Measurements from ENCODE around the gene ELP2. TPM values are rescaled to one million over a fixed set of nuclear protein-coding genes. Genes with fewer than 3 reads are reported as not detected.
"Not testable (repeated sequence)": the region's sequence is repeated elsewhere in the genome, so short reads cannot be mapped to it uniquely, and the experiment has no call there.

ELP2 gene
- total RNA-seq, 1 experiment from 2014 or later: 100 TPM

- H3K4me1 Mint-ChIP-seq (ENCODE audit: insufficient read depth, unreplicated experiment): peaks cover 11% of the 10 kb centered on the region
- no peak overlapping the region for H3K4me3 Mint-ChIP-seq (ENCODE audit: unreplicated experiment)
- H3K36me3 Mint-ChIP-seq (ENCODE audit: insufficient read depth, unreplicated experiment): no peaks in the 10 kb centered on the region
- intact Hi-C loops (cut with micrococcal nuclease): loop anchor here (5.0 kb wide), 1 partner anchor 54 kb away; no protein-coding TSS in a partner anchor
- no peak for DNase-seq (ENCODE audit: unreplicated experiment)
- peaks cover 12% of the 10 kb centered on the region for H3K9me3 Mint-ChIP-seq (ENCODE audit: unreplicated experiment)
- no peak overlapping the region for H3K27ac Mint-ChIP-seq (ENCODE audit: low read depth, unreplicated experiment)
- TF ChIP-seq, protein P1, sequence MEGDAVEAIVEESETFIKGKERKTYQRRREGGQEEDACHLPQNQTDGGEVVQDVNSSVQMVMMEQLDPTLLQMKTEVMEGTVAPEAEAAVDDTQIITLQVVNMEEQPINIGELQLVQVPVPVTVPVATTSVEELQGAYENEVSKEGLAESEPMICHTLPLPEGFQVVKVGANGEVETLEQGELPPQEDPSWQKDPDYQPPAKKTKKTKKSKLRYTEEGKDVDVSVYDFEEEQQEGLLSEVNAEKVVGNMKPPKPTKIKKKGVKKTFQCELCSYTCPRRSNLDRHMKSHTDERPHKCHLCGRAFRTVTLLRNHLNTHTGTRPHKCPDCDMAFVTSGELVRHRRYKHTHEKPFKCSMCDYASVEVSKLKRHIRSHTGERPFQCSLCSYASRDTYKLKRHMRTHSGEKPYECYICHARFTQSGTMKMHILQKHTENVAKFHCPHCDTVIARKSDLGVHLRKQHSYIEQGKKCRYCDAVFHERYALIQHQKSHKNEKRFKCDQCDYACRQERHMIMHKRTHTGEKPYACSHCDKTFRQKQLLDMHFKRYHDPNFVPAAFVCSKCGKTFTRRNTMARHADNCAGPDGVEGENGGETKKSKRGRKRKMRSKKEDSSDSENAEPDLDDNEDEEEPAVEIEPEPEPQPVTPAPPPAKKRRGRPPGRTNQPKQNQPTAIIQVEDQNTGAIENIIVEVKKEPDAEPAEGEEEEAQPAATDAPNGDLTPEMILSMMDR (IDR thresholded peaks at IDR 0.05; ENCODE audit: unreplicated experiment): no peak
- BruUV-seq (replicated peaks): no TSS peak
- H3K27me3 Mint-ChIP-seq (ENCODE audit: insufficient read depth, unreplicated experiment): no peaks in the 10 kb centered on the region
- ChIA-PET POLR2A (interaction anchor here (0.9 to 1.0 kb wide), 2 partner anchors 12 to 19 kb away, joined by 3 read pairs; no protein-coding TSS in a partner anchor), CTCF (interaction anchor here (0.6 to 2.8 kb wide), 4 partner anchors 9 to 217 kb away, joined by 3 to 11 read pairs (median 3); no protein-coding TSS in a partner anchor)
Observed at GRCh38 chr18:36086186-36086585, 43.5 kb upstream of the ELP2 start.

GRCh38 chr18:36088256-36088655 lies 41.4 kb upstream of the ELP2 start:
- no peaks in the 10 kb centered on the region for H3K27me3 Mint-ChIP-seq (ENCODE audit: insufficient read depth, unreplicated experiment)
- peaks cover 12% of the 10 kb centered on the region for H3K9me3 Mint-ChIP-seq (ENCODE audit: unreplicated experiment)
- H3K4me3 Mint-ChIP-seq (ENCODE audit: unreplicated experiment): no peak overlapping the region
- ChIA-PET POLR2A (interaction anchor here (0.8 to 2.0 kb wide), 3 partner anchors 12 to 42 kb away, joined by 3 to 6 read pairs (median 6); partner anchors contain the start of genes ELP2 and RPRD1A), CTCF (interaction anchor here (0.6 to 0.9 kb wide), 2 partner anchors 58 to 199 kb away, joined by 3 to 4 read pairs; no protein-coding TSS in a partner anchor)
- no peak for DNase-seq (ENCODE audit: unreplicated experiment)
- H3K4me1 Mint-ChIP-seq (ENCODE audit: insufficient read depth, unreplicated experiment): peaks cover 11% of the 10 kb centered on the region
- intact Hi-C loops (cut with micrococcal nuclease): loop anchor here (5.0 kb wide), 1 partner anchor 56 kb away; no protein-coding TSS in a partner anchor
- no peaks in the 10 kb centered on the region for H3K36me3 Mint-ChIP-seq (ENCODE audit: insufficient read depth, unreplicated experiment)
- TF ChIP-seq, protein P1 (IDR thresholded peaks at IDR 0.05; ENCODE audit: unreplicated experiment): no peak
- no peak overlapping the region for H3K27ac Mint-ChIP-seq (ENCODE audit: low read depth, unreplicated experiment)
- BruUV-seq (replicated peaks): no TSS peak

DNA sequence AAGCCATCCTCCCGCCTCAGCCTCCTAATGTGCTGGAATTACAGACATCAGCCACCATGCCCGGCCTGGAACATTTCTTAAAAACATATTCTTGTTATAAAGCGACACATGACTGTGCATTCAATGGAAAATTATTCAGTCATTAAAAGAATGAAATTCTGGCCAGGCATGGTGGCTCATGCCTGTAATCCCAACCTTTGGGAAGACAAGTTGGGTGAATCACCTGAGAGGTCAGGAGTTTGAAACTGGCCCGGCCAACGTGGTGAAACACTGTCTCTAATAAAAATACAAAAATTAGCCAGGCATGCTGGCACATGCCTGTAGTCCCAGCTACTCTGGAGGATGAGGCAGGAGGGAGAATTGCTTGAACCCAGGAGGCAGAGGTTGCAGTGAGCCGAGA lies 40.7 kb upstream of the ELP2 start:
- Mint-ChIP-seq H3K4me1 (ENCODE audit: insufficient read depth, unreplicated experiment) (peaks cover 11% of the 10 kb centered on the region), H3K4me3 (ENCODE audit: unreplicated experiment) (peak overlapping the region; percentile 8), H3K36me3 (ENCODE audit: insufficient read depth, unreplicated experiment) (no peaks in the 10 kb centered on the region), H3K9me3 (ENCODE audit: unreplicated experiment) (peaks cover 7% of the 10 kb centered on the region), H3K27ac (ENCODE audit: low read depth, unreplicated experiment) (peak overlapping the region; percentile 77), H3K27me3 (ENCODE audit: insufficient read depth, unreplicated experiment) (no peaks in the 10 kb centered on the region)
- POLR2A ChIA-PET: interaction anchor here (0.8 to 2.0 kb wide), 5 partner anchors 12 to 101 kb away, joined by 3 to 6 read pairs (median 3); partner anchors contain the start of genes ELP2 and RPRD1A
- peak; percentile 60 for DNase-seq (ENCODE audit: unreplicated experiment)
- intact Hi-C loops (cut with micrococcal nuclease): loop anchor here (5.0 kb wide), 1 partner anchor 57 kb away; no protein-coding TSS in a partner anchor
- no TSS peak for BruUV-seq (replicated peaks)
- CTCF ChIA-PET: interaction anchor here (0.6 to 0.9 kb wide), 2 partner anchors 14 to 284 kb away, joined by 3 to 4 read pairs; no protein-coding TSS in a partner anchor
- TF ChIP-seq, protein P1 (IDR thresholded peaks at IDR 0.05; ENCODE audit: unreplicated experiment): no peak

- H3K27ac Mint-ChIP-seq (ENCODE audit: low read depth, unreplicated experiment); H3K27me3 Mint-ChIP-seq (ENCODE audit: insufficient read depth, unreplicated experiment); BruUV-seq (replicated peaks); DNase-seq (ENCODE audit: unreplicated experiment); H3K36me3 Mint-ChIP-seq (ENCODE audit: insufficient read depth, unreplicated experiment); H3K4me3 Mint-ChIP-seq (ENCODE audit: unreplicated experiment); H3K9me3 Mint-ChIP-seq (ENCODE audit: unreplicated experiment): not testable (repeated sequence)
- peaks cover 11% of the 10 kb centered on the region for H3K4me1 Mint-ChIP-seq (ENCODE audit: insufficient read depth, unreplicated experiment)
- ChIA-PET POLR2A (interaction anchor here (0.6 kb wide), 1 partner anchor 25 kb away, joined by 3 read pairs; the partner anchor contains the start of gene RPRD1A), CTCF (interaction anchor here (0.6 to 1.0 kb wide), 3 partner anchors 32 to 666 kb away, joined by 3 read pairs; no protein-coding TSS in a partner anchor)
- intact Hi-C loops (cut with micrococcal nuclease): loop anchor here (10.0 kb wide), 2 partner anchors 337 to 593 kb away; no protein-coding TSS in a partner anchor
Observed at GRCh38 chr18:36092116-36092515, 37.6 kb upstream of the ELP2 start.
